Left ventricle myocardium inferior (tissue), 1 donor: ENCODE data around the gene ITPKA. TPM values are rescaled to one million over a fixed set of nuclear protein-coding genes. Genes with fewer than 3 reads are reported as not detected.

ENCODE experiments used
- DNase-seq: peaks from one replicate; pipeline ENCODE4 v3.0.0-alpha.2; 2020
- H3K27ac ChIP-seq: fragments of 200-600 bp; replicated peaks from 2 replicates; pipeline ENCODE4 v1.8.0; 2021
- H3K27me3 ChIP-seq: fragments of 200-600 bp; 2 replicates; pipeline ENCODE4 v1.8.0; 2021; ENCODE audit warnings: low read depth
- H3K36me3 ChIP-seq: fragments of 200-600 bp; 2 replicates; pipeline ENCODE4 v1.8.0; 2021
- H3K4me1 ChIP-seq: fragments of 200-600 bp; 2 replicates; pipeline ENCODE4 v1.8.0; 2021
- H3K4me3 ChIP-seq: fragments of 200-600 bp; 2 replicates; pipeline ENCODE4 v1.8.0; 2021; ENCODE audit warnings: mild to moderate bottlenecking, moderate library complexity
- H3K9me3 ChIP-seq: fragments of 200-600 bp; replicated peaks from 2 replicates; pipeline ENCODE4 v1.8.0; 2021
- CTCF ChIP-seq: fragments of 200-600 bp; IDR thresholded peaks from 2 replicates; pipeline ENCODE4 v1.8.0; 2021; ENCODE audit warnings: antibody characterized with exemption, mild to moderate bottlenecking, borderline replicate concordance
- intact Hi-C: fragments of 100-400 bp; cut with micrococcal nuclease; formaldehyde crosslinking; loops from one replicate; pipeline ENCODE4 v1.11.0; 2022
- total RNA-seq: library from RNA; stranded (reverse); fragmentation: NEBNext Ultra II Directional; extraction: Animal tissue kit (Norgen Biotek cat#: 25700); gene quantifications from one replicate; pipeline ENCODE4 v1.2.1, GENCODE V29; 2021
- donor health status: DM: no; HTN: yes; CAD: no; lungs with severe emphysema.

ITPKA gene
- total RNA-seq, 1 donor from 2014 or later = 1.9 TPM

- intact Hi-C loops = no loop called here
- TF ChIP-seq CTCF = no peak
- Histone ChIP-seq H3K9me3 (no peaks in the 10 kb centered on the region), H3K36me3 (no peaks in the 10 kb centered on the region), H3K4me1 (peaks cover 21% of the 10 kb centered on the region), H3K27ac (no peak overlapping the region), H3K27me3 (no peaks in the 10 kb centered on the region), H3K4me3 (no peak overlapping the region)
- DNase-seq = no peak
Observed at GRCh38 chr15:41546851-41547786, 53.4 kb downstream of the ITPKA start.

GRCh38 chr15:41550066-41550775 lies 56.5 kb downstream of the ITPKA start:
- no peak overlapping the region for H3K4me3 ChIP-seq
- H3K9me3 ChIP-seq = no peaks in the 10 kb centered on the region
- no peak for TF ChIP-seq CTCF
- DNase-seq = no peak
- peaks cover 13% of the 10 kb centered on the region for H3K4me1 ChIP-seq
- H3K36me3 ChIP-seq = no peaks in the 10 kb centered on the region
- H3K27ac ChIP-seq = no peak overlapping the region
- intact Hi-C loops = no loop called here
- no peaks in the 10 kb centered on the region for H3K27me3 ChIP-seq

Other genes with a start within 250 kb of the ITPKA start
- 0.19 TPM for gene OIP5, start 161.3 kb upstream of the ITPKA start, total RNA-seq
- 2.6 TPM for gene NUSAP1, start 161.0 kb upstream of the ITPKA start, total RNA-seq
- gene NDUFAF1, start 91.4 kb upstream of the ITPKA start, total RNA-seq = 61.2 TPM
- 23.4 TPM for gene RTF1, start 76.8 kb upstream of the ITPKA start, total RNA-seq
- 1.2 TPM for gene LTK, start 20.0 kb downstream of the ITPKA start, total RNA-seq
- 25.6 TPM for gene RPAP1, start 50.4 kb downstream of the ITPKA start, total RNA-seq
- 3.3 TPM for gene TYRO3, start 65.3 kb downstream of the ITPKA start, total RNA-seq
- gene MGA, start 166.5 kb downstream of the ITPKA start, total RNA-seq = 29.6 TPM